Keratinocyte (primary cell): ENCODE results near the gene FCMR. TPM values are rescaled to one million over a fixed set of nuclear protein-coding genes. Genes with fewer than 3 reads are reported as not detected.

Experiments used
- DNase-seq: peaks from one replicate; pipeline ENCODE4 v3.0.0-alpha.2; 2011; ENCODE audit warnings: low read depth, missing footprints, low spot score
- FAIRE-seq: peaks from 2 replicates; lab custom pipeline; 2011; peaks lifted over from hg19 to GRCh38; lab: Jason Lieb, UNC
- H2AFZ ChIP-seq: 2 replicates; pipeline ENCODE4 v1.6.0; 2012; ENCODE audit warnings: low read length, control low read depth, inconsistent platforms; ENCODE audit not compliant: control insufficient read depth
- H3K27ac ChIP-seq: 2 replicates; pipeline ENCODE4 v1.5.1; 2011; ENCODE audit warnings: low read length; ENCODE audit not compliant: control insufficient read depth, insufficient read depth
- H3K27me3 ChIP-seq: 3 replicates; pipeline ENCODE4 v1.6.0; 2011; ENCODE audit warnings: low read length; ENCODE audit not compliant: control insufficient read depth, insufficient read depth; ENCODE audit errors: extremely low read depth
- H3K36me3 ChIP-seq, 2 experiments: 2 replicates in 1 of 2; 3 replicates in 1 of 2; pipeline ENCODE4 v1.5.1; 2011; ENCODE audit warnings: low read length in 2 of 2, mild to moderate bottlenecking in 1 of 2; ENCODE audit not compliant: control insufficient read depth in 2 of 2, insufficient read depth in 2 of 2; ENCODE audit errors: extremely low read depth in 1 of 2
- H3K4me1 ChIP-seq: 3 replicates; pipeline ENCODE4 v1.5.1; 2011; ENCODE audit warnings: low read length; ENCODE audit not compliant: control insufficient read depth, insufficient read depth; ENCODE audit errors: extremely low read depth
- H3K4me2 ChIP-seq: 3 replicates; pipeline ENCODE4 v1.6.0; 2011; ENCODE audit warnings: low read depth, low read length; ENCODE audit not compliant: control insufficient read depth, insufficient read depth; ENCODE audit errors: extremely low read depth
- H3K4me3 ChIP-seq, 3 experiments: fragments of 200-600 bp in 1 of 3; sonication (generic) in 1 of 3; 2 replicates in 2 of 3; 3 replicates in 1 of 3; pipeline ENCODE4 v1.5.1; 2011 to 2016; ENCODE audit warnings: low read length in 3 of 3, mild to moderate bottlenecking in 3 of 3, control low read depth in 2 of 3, inconsistent platforms in 1 of 3, low read depth in 1 of 3, mixed read lengths in 1 of 3, mixed run types in 1 of 3, moderate library complexity in 1 of 3; ENCODE audit not compliant: control insufficient read depth in 2 of 3, insufficient read depth in 2 of 3; ENCODE audit errors: extremely low read depth in 1 of 3
- H3K79me2 ChIP-seq: 2 replicates; pipeline ENCODE4 v1.6.0; 2012; ENCODE audit warnings: low read length; ENCODE audit not compliant: control insufficient read depth, insufficient read depth
- H3K9ac ChIP-seq: 3 replicates; pipeline ENCODE4 v1.6.0; 2011; ENCODE audit warnings: low read length; ENCODE audit not compliant: control insufficient read depth, insufficient read depth; ENCODE audit errors: extremely low read depth
- H3K9me1 ChIP-seq: 3 replicates; pipeline ENCODE4 v1.6.0; 2011; ENCODE audit warnings: low read length; ENCODE audit not compliant: control insufficient read depth, insufficient read depth; ENCODE audit errors: extremely low read depth
- H3K9me3 ChIP-seq: 2 replicates; pipeline ENCODE4 v1.5.1; 2012; ENCODE audit warnings: low read depth, low read length; ENCODE audit not compliant: control insufficient read depth
- H4K20me1 ChIP-seq: 3 replicates; pipeline ENCODE4 v1.6.0; 2011; ENCODE audit warnings: low read length; ENCODE audit not compliant: control insufficient read depth, insufficient read depth; ENCODE audit errors: extremely low read depth
- CTCF ChIP-seq, 3 experiments: IDR thresholded peaks in 1 of 3; conservative IDR thresholded peaks in 1 of 3; optimal IDR thresholded peaks in 1 of 3; 2 replicates in 2 of 3; 3 replicates in 1 of 3; pipeline versions ENCODE3 to v1.5.1; 2011; ENCODE audit warnings: low read length in 3 of 3, mild to moderate bottlenecking in 3 of 3, moderate library complexity in 2 of 3, control low read depth in 1 of 3, inconsistent platforms in 1 of 3; ENCODE audit not compliant: insufficient read depth in 2 of 3; ENCODE audit errors: extremely low read depth in 1 of 3
- EZH2 ChIP-seq: IDR thresholded peaks from one replicate; pipeline ENCODE4 v1.6.1; 2012; ENCODE audit warnings: inconsistent platforms, mild to moderate bottlenecking, low read length, moderate library complexity
- dilution Hi-C: fragments of 300-500 bp; cut with MboI; formaldehyde crosslinking; loops from one replicate; pipeline ENCODE4 v1.7.0; 2020; ENCODE audit warnings: low sequenced_read_pairs; ENCODE audit not compliant: extremely low pct_ligation_motif_present
- polyA plus RNA-seq, 5 experiments: library from polyadenylated mRNA; depleted of rRNA in 3 of 5; stranded (reverse) in 3 of 5; stranded (forward) in 1 of 5; unstranded in 1 of 5; fragments of >200 nt; gene quantifications; 1 replicate in 1 of 5; 2 replicates in 3 of 5; 3 replicates in 1 of 5; pipeline versions ENCODE4 v1.2.1 to v1.2.3, GENCODE V29; 2011 to 2012; ENCODE audit warnings: missing spikeins in 2 of 5, low read depth in 1 of 5, low replicate concordance in 1 of 5

The FCMR gene
- polyA plus RNA-seq, 1 donor (not counting 4 experiments of a cell fraction or from before 2014, with no cell fraction given) = 1.8 TPM

GRCh38 chr1:206962272-206962671 is 40.5 kb upstream of the FCMR start:
- H3K27me3 ChIP-seq = peaks cover 2% of the 10 kb centered on the region
- no peaks in the 10 kb centered on the region for H4K20me1 ChIP-seq
- no peaks in the 10 kb centered on the region for H3K9me1 ChIP-seq
- H3K4me1 ChIP-seq = peaks cover 9% of the 10 kb centered on the region
- FAIRE-seq = no peak
- H3K9me3 ChIP-seq = no peaks in the 10 kb centered on the region
- H3K9ac ChIP-seq = no peak overlapping the region
- no peak overlapping the region for H2AFZ ChIP-seq
- no peak for DNase-seq
- H3K27ac ChIP-seq = no peak overlapping the region
- no peak for TF ChIP-seq CTCF (optimal IDR thresholded peaks at IDR 0.05 in 1 of 3, IDR thresholded peaks at IDR 0.05 in 1 of 3, conservative IDR thresholded peaks at IDR 0.05 in 1 of 3; ENCODE audit: extremely low read depth in 1 of 3, insufficient read depth in 2 of 3, low read length in 3 of 3)
- H3K79me2 ChIP-seq = no peaks in the 10 kb centered on the region
- H3K4me2 ChIP-seq = no peak overlapping the region
- H3K36me3 ChIP-seq = no peaks in the 10 kb centered on the region
- H3K4me3 ChIP-seq = no peak overlapping the region
- dilution Hi-C loops = no loop called here

DNA sequence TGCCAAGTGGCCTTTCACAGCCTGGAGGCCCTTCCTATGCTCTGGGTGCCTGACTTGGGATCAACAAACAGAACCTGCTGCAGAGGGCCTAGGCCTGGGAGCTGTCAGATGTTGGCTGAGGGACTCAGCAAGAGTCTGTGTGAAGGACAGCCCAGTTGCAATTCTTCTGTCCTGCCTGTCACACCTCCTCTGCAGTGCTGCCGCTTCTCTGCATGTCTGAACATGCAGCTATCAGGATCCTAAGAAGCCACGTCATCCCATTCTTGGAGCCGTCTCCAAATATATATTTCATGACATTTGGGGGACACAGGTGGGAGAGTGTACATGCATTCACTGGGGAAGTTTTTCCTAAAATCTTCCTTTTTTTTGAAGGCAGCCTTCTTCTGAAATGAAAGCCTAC is 39.9 kb upstream of the FCMR start:
- peaks cover 2% of the 10 kb centered on the region for H3K27me3 ChIP-seq
- dilution Hi-C loops = no loop called here
- H3K4me1 ChIP-seq = peaks cover 9% of the 10 kb centered on the region
- no peak overlapping the region for H3K27ac ChIP-seq
- no peaks in the 10 kb centered on the region for H3K9me1 ChIP-seq
- no peaks in the 10 kb centered on the region for H3K9me3 ChIP-seq
- no peaks in the 10 kb centered on the region for H4K20me1 ChIP-seq
- FAIRE-seq (no peak), DNase-seq (peak; percentile 26)
- no peak for TF ChIP-seq CTCF (optimal IDR thresholded peaks at IDR 0.05 in 1 of 3, IDR thresholded peaks at IDR 0.05 in 1 of 3, conservative IDR thresholded peaks at IDR 0.05 in 1 of 3; ENCODE audit: extremely low read depth in 1 of 3, insufficient read depth in 2 of 3, low read length in 3 of 3)
- TF ChIP-seq EZH2 = no peak
- H3K36me3 ChIP-seq = no peaks in the 10 kb centered on the region
- no peak overlapping the region for H3K4me3 ChIP-seq
- no peaks in the 10 kb centered on the region for H3K79me2 ChIP-seq
- no peak overlapping the region for H2AFZ ChIP-seq
- H3K9ac ChIP-seq = no peak overlapping the region
- H3K4me2 ChIP-seq = peak overlapping the region; percentile 33
